ENCODE results near the gene MFNG. TPM values are rescaled to one million over a fixed set of nuclear protein-coding genes. Genes with fewer than 3 reads are reported as not detected.

The MFNG gene
- total RNA-seq, 3 donors from 2014 or later: 11.3 to 16.1 (median 13.7) TPM

DNA sequence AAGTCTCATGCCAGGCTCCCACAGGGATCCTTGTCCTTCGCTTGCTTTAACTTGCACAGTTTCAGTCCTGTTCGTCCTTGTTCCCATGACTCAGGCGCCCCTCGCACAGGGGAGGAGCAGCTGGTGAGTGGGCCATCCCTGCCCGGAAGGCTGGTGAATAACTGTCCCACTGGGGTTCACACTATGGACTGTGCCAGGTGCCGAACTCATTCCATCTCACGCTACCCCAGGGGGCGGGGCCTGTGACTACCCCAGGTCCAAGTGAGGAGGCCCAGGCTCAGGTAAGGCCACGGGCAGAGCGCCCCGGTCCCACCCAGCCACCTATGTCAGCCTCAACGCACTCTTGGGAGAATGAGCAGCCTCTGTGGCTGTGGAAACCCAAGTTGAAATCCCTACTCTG is 40.2 kb upstream of the MFNG start:
- intact Hi-C loops (cut with DNase I, micrococcal nuclease): loop anchor here in 1 of 2 donors (5.0 kb wide), 1 partner anchor 109 kb away; no protein-coding TSS in a partner anchor
- no peak overlapping the region for H3K4me3 ChIP-seq
- no peaks in the 10 kb centered on the region for H3K9me3 ChIP-seq
- DNase-seq (peak in 1 of 3 donors; percentile 43), ATAC-seq (no peak)
- TF ChIP-seq, protein P1, sequence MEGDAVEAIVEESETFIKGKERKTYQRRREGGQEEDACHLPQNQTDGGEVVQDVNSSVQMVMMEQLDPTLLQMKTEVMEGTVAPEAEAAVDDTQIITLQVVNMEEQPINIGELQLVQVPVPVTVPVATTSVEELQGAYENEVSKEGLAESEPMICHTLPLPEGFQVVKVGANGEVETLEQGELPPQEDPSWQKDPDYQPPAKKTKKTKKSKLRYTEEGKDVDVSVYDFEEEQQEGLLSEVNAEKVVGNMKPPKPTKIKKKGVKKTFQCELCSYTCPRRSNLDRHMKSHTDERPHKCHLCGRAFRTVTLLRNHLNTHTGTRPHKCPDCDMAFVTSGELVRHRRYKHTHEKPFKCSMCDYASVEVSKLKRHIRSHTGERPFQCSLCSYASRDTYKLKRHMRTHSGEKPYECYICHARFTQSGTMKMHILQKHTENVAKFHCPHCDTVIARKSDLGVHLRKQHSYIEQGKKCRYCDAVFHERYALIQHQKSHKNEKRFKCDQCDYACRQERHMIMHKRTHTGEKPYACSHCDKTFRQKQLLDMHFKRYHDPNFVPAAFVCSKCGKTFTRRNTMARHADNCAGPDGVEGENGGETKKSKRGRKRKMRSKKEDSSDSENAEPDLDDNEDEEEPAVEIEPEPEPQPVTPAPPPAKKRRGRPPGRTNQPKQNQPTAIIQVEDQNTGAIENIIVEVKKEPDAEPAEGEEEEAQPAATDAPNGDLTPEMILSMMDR (IDR thresholded peaks at IDR 0.05): no peak
- H3K36me3 ChIP-seq (ENCODE audit: low read depth): no peaks in the 10 kb centered on the region
- H3K4me1 ChIP-seq (ENCODE audit: low read depth): peaks cover 16% of the 10 kb centered on the region

DNA sequence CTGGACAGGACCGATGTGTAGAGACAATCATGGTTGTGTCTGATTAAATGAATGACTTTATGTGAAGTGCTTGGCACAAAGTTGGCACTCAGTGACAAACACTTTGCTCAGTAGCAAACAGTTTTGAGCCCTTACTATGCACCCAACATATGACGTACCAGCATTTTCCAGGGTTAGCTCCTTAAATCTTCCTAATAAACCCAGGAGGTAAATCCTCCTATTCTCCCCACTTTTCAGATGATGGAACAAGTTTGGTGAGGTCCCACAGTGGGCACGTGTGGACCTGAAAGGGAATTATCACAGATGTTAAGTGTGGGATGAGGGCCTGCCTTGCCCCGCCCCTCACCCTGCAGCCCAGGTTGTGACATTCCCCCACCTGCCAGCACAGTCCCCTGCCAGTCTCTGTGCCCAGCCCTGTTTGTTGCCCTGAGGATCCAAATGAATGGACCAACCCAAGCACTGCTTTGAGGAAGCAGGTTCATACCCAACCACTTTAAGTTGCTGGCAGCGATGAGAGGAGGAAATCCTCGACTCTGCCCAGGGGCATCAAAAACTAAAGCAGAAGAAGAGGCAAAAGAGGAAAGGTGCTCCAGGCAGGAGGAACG is 39.7 kb upstream of the MFNG start:
- TF ChIP-seq, protein P1 (IDR thresholded peaks at IDR 0.05): no peak
- ATAC-seq: no peak
- Histone ChIP-seq H3K4me1 (ENCODE audit: low read depth) (peaks cover 21% of the 10 kb centered on the region), H3K9me3 (no peaks in the 10 kb centered on the region), H3K36me3 (ENCODE audit: low read depth) (no peaks in the 10 kb centered on the region), H3K4me3 (no peak overlapping the region)
- intact Hi-C loops (cut with DNase I, micrococcal nuclease): loop anchor here in 1 of 2 donors (5.0 kb wide), 1 partner anchor 109 kb away; no protein-coding TSS in a partner anchor
- DNase-seq: peak in 1 of 3 donors; percentile 27

DNA sequence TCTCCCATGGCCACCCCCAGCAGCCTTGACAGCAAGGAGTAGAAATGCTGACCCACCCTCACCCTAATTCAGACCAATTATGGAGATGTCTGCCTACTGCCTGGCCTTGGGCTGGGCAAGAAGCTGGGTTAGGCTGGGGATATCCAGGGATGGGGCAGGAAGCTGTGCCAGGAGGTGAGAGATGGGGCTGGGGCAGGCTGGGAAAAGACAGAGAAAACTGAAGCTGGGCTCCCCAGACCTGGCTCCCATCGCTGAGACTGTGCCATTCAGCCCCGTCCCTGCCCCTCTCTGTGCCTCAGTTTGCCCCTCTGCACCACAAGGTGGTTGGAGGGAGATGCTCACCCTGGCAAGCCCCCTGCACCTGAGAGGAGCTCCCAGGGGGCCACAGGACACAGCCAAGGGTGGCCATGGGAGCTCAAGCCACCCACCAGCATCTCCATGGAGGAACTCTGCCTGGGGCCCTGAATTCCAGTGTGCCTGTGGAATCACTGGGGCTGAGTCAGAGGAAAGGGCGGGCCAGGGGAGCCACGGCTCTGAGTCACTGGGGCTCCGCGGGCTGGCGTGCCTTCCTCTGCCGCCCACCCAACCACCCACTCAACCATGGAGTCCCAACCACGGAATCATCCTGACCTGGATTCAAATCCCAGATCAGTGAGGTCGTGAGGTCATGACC is 39.0 kb upstream of the MFNG start:
- ATAC-seq (peak; percentile 36), DNase-seq (peak in 1 of 3 donors; percentile 54)
- no peak overlapping the region for H3K4me3 ChIP-seq
- peaks cover 19% of the 10 kb centered on the region for H3K4me1 ChIP-seq (ENCODE audit: low read depth)
- H3K36me3 ChIP-seq (ENCODE audit: low read depth): no peaks in the 10 kb centered on the region
- TF ChIP-seq, protein P1 (IDR thresholded peaks at IDR 0.05): no peak
- H3K9me3 ChIP-seq: no peaks in the 10 kb centered on the region
- intact Hi-C loops (cut with DNase I, micrococcal nuclease): loop anchor here in 1 of 2 donors (5.0 kb wide), 1 partner anchor 108 kb away; no protein-coding TSS in a partner anchor

DNA sequence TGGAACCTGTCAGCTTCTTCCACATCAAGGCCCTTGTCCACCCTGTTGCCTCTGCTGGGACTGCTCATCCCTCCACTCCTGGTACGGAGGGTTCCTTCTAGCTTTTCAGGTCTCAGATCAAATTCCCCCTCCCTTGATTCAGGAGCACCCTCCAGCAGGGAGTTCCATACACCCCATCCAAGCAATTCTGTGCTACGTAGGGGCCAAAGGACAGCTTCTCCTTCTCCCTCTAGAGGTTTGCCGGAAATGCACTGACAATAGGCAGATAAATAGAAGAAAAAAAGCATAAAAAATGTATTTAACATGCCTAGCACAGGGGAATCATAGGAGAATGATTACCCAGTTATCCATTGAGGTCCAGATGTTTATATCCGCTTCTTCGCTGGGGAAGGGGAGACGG is 36.3 kb upstream of the MFNG start:
- ATAC-seq (no peak), DNase-seq (no peak)
- Histone ChIP-seq H3K4me3 (no peak overlapping the region), H3K9me3 (no peaks in the 10 kb centered on the region), H3K36me3 (ENCODE audit: low read depth) (no peaks in the 10 kb centered on the region), H3K4me1 (ENCODE audit: low read depth) (peaks cover 13% of the 10 kb centered on the region)
- TF ChIP-seq, protein P1 (IDR thresholded peaks at IDR 0.05): no peak
- intact Hi-C loops (cut with DNase I, micrococcal nuclease): no loop called here

DNA sequence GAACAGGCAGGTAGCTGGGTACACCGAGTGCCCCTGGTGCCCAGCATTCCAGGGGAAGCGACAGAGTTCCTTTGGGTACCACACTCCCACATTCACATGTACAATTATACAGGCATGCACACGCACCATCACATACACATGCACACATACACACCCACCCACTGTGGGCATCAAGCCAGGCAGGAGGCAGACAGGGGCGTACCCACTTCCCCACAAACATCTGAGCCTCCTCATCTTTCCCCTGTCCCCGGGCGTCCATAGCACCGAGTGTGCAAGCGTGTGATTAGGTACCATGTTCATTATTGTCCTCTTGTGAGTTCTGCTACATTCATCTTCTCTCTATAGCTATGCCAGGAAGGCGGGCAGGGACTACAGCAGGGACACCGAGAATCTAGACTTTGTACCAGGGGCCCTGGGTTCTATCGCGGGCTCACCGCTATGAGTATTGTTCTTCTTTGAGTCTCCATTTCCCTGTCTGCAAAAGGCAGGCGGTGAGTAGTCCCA is 35.1 kb upstream of the MFNG start:
- Histone ChIP-seq H3K4me3 (no peak overlapping the region), H3K36me3 (ENCODE audit: low read depth) (no peaks in the 10 kb centered on the region), H3K4me1 (ENCODE audit: low read depth) (peaks cover 13% of the 10 kb centered on the region), H3K9me3 (no peaks in the 10 kb centered on the region)
- TF ChIP-seq, protein P1 (IDR thresholded peaks at IDR 0.05): no peak
- ATAC-seq: peak; percentile 72
- DNase-seq: peak in 2 of 3 donors; percentile 52 to 61
- intact Hi-C loops (cut with DNase I, micrococcal nuclease): no loop called here

Data from mucosa of descending colon (tissue), 3 donors.